ENCODE results near the gene ETFB.

ETFB gene

GRCh38 chr19:51301266-51301665 lies 64.9 kb downstream of the ETFB start:
- ChIA-PET POLR2A (no interaction called here), CTCF (interaction anchor here (0.8 to 1.1 kb wide), 4 partner anchors 21 to 43 kb away, joined by 3 to 4 read pairs (median 4); no protein-coding TSS in a partner anchor)
- Histone ChIP-seq H3K4me3 (ENCODE audit: low read depth, low read length) (no peak overlapping the region), H3K36me3 (ENCODE audit: control insufficient read depth in 2 of 2, insufficient read depth in 1 of 2, low read length in 2 of 2) (no peaks in the 10 kb centered on the region), H3K9me3 (ENCODE audit: control insufficient read depth, insufficient read depth, low read depth, low read length) (no peaks in the 10 kb centered on the region), H3K27ac (ENCODE audit: extremely low read depth, low read depth, low read length) (no peak overlapping the region), H3K4me1 (ENCODE audit: control insufficient read depth, insufficient read depth, low read length) (no peaks in the 10 kb centered on the region)
- TF ChIP-seq SP7 (tag by site-specific recombination; IDR thresholded peaks at IDR 0.05) (no peak), TSHZ1 (tag by site-specific recombination; IDR thresholded peaks at IDR 0.05; ENCODE audit: borderline replicate concordance) (no peak), ZNF501 (tag by site-specific recombination; IDR thresholded peaks at IDR 0.05) (no peak), SCRT2 (tag by site-specific recombination; IDR thresholded peaks at IDR 0.05) (no peak), HOXD13 (CRISPR knock-in tag; IDR thresholded peaks at IDR 0.05; ENCODE audit: borderline replicate concordance) (no peak), ZNF639 (tag by site-specific recombination; IDR thresholded peaks at IDR 0.05) (no peak), ZNF174 (tag by site-specific recombination; IDR thresholded peaks at IDR 0.05) (no peak), ZNF692 (tag by site-specific recombination; IDR thresholded peaks at IDR 0.05) (no peak)

- CTCF ChIA-PET = interaction anchor here (0.6 to 1.0 kb wide), 3 partner anchors 12 to 1651 kb away, joined by 3 read pairs; no protein-coding TSS in a partner anchor
- POLR2A ChIA-PET = no interaction called here
- no peak for TF ChIP-seq ZNF560 (tag by site-specific recombination; IDR thresholded peaks at IDR 0.05; ENCODE audit: borderline replicate concordance)
- no peak for TF ChIP-seq RBAK (tag by site-specific recombination; IDR thresholded peaks at IDR 0.05)
- TF ChIP-seq ZNF529 (tag by site-specific recombination; IDR thresholded peaks at IDR 0.05; ENCODE audit: insufficient replicate concordance) = no peak
- no peak for TF ChIP-seq ZNF324 (tag by site-specific recombination; IDR thresholded peaks at IDR 0.05)
- no peak for TF ChIP-seq SP7 (tag by site-specific recombination; IDR thresholded peaks at IDR 0.05)
- TF ChIP-seq REST (tag by site-specific recombination; IDR thresholded peaks at IDR 0.05) = no peak
- no peak for TF ChIP-seq ZNF707 (tag by site-specific recombination; IDR thresholded peaks at IDR 0.05)
- TF ChIP-seq ZNF610 (tag by site-specific recombination; IDR thresholded peaks at IDR 0.05; ENCODE audit: borderline replicate concordance) = no peak
- TF ChIP-seq ZBTB8A (tag by site-specific recombination; IDR thresholded peaks at IDR 0.05) = no peak
- no peak for TF ChIP-seq GLI2 (tag by site-specific recombination; IDR thresholded peaks at IDR 0.05; ENCODE audit: borderline replicate concordance, low read depth)
- TF ChIP-seq ZNF362 (tag by site-specific recombination; IDR thresholded peaks at IDR 0.05) = no peak
- TF ChIP-seq PRDM1 (tag by site-specific recombination; IDR thresholded peaks at IDR 0.05) = no peak
- TF ChIP-seq ZNF645 (tag by site-specific recombination; IDR thresholded peaks at IDR 0.05) = no peak
- TF ChIP-seq WT1 (tag by site-specific recombination; IDR thresholded peaks at IDR 0.05) = no peak
- TF ChIP-seq ZBTB17 (tag by site-specific recombination; IDR thresholded peaks at IDR 0.05) = no peak
- no peak for TF ChIP-seq ZFP3 (tag by site-specific recombination; IDR thresholded peaks at IDR 0.05; ENCODE audit: low read depth)
These were observed 68.8 kb downstream of the ETFB start for GRCh38 chr19:51297406-51297805.

More at GRCh38 chr19:51297406-51297805, 68.8 kb downstream of the ETFB start:
- H3K4me1 ChIP-seq (ENCODE audit: control insufficient read depth, insufficient read depth, low read length) = no peaks in the 10 kb centered on the region
- no peaks in the 10 kb centered on the region for H3K9me3 ChIP-seq (ENCODE audit: control insufficient read depth, insufficient read depth, low read depth, low read length)
- H3K4me3 ChIP-seq (ENCODE audit: low read depth, low read length) = no peak overlapping the region
- H3K27ac ChIP-seq (ENCODE audit: extremely low read depth, low read depth, low read length) = no peak overlapping the region
- H3K36me3 ChIP-seq (ENCODE audit: control insufficient read depth in 2 of 2, insufficient read depth in 1 of 2, low read length in 2 of 2) = no peaks in the 10 kb centered on the region

Data from HEK293 (cell line).